OCI-LY1 (cell line): ENCODE results near the gene IDI1.

Experiments used
- H2AFZ ChIP-seq: fragments of 200-600 bp; sonication (generic), shearing (Covaris generic); 2 replicates; pipeline ENCODE4 v1.6.0; 2014; ENCODE audit warnings: antibody characterized with exemption, mild to moderate bottlenecking, low read length
- H3F3A ChIP-seq: fragments of 200-600 bp; sonication (generic), shearing (Covaris generic); 2 replicates; pipeline ENCODE4 v1.6.0; 2014; ENCODE audit warnings: mild to moderate bottlenecking, antibody characterized with exemption, low read length, moderate library complexity; ENCODE audit not compliant: insufficient read depth
- H3K27ac ChIP-seq: fragments of 200-600 bp; sonication (generic); 2 replicates; pipeline ENCODE4 v1.5.1; 2014; ENCODE audit warnings: low read length, mixed run types, mild to moderate bottlenecking, low read depth; ENCODE audit not compliant: poor library complexity, severe bottlenecking
- H3K27me3 ChIP-seq: fragments of 200-600 bp; sonication (generic); 2 replicates; pipeline ENCODE4 v1.6.0; 2014; ENCODE audit warnings: antibody characterized with exemption, mild to moderate bottlenecking, low read length, moderate library complexity; ENCODE audit not compliant: insufficient read depth
- H3K36me3 ChIP-seq: fragments of 200-600 bp; sonication (generic); 2 replicates; pipeline ENCODE4 v1.6.1; 2014; ENCODE audit warnings: mild to moderate bottlenecking, antibody characterized with exemption, low read length, moderate library complexity, mixed read lengths; ENCODE audit not compliant: insufficient read depth
- H3K4me1 ChIP-seq: fragments of 200-600 bp; sonication (generic); 2 replicates; pipeline ENCODE4 v1.5.1; 2014; ENCODE audit warnings: mild to moderate bottlenecking, low read length, moderate library complexity; ENCODE audit not compliant: insufficient read depth, severe bottlenecking
- H3K4me2 ChIP-seq: fragments of 200-600 bp; sonication (generic), shearing (Covaris generic); 2 replicates; pipeline ENCODE4 v1.6.1; 2014; ENCODE audit warnings: low read length
- H3K4me3 ChIP-seq: fragments of 200-600 bp; sonication (generic); 2 replicates; pipeline ENCODE4 v1.5.1; 2014; ENCODE audit warnings: low read length, low read depth, mild to moderate bottlenecking, mixed read lengths; ENCODE audit not compliant: poor library complexity, severe bottlenecking
- H3K79me2 ChIP-seq: fragments of 200-600 bp; shearing (Covaris generic); 2 replicates; pipeline ENCODE4 v1.6.1; 2016; ENCODE audit warnings: mixed run types, low read length, mixed read lengths; ENCODE audit not compliant: insufficient read depth
- H3K9ac ChIP-seq: fragments of 200-600 bp; sonication (generic), shearing (Covaris generic); 2 replicates; pipeline ENCODE4 v1.6.1; 2014; ENCODE audit warnings: mild to moderate bottlenecking, low read length, mixed read lengths
- H3K9me2 ChIP-seq: fragments of 200-600 bp; sonication (generic), shearing (Covaris generic); 2 replicates; pipeline ENCODE4 v1.6.1; 2014; ENCODE audit warnings: low read depth, mild to moderate bottlenecking, low read length, mixed read lengths
- H3K9me3 ChIP-seq: fragments of 200-600 bp; shearing (Covaris generic); 2 replicates; pipeline ENCODE4 v1.6.1; 2014; ENCODE audit warnings: low read length, mixed read lengths
- H4K20me1 ChIP-seq: fragments of 200-600 bp; sonication (generic), shearing (Covaris generic); 2 replicates; pipeline ENCODE4 v1.6.0; 2016; ENCODE audit warnings: mild to moderate bottlenecking, low read length; ENCODE audit not compliant: insufficient read depth
- EZH2 ChIP-seq: fragments of 200-600 bp; sonication (generic), shearing (Covaris generic); IDR thresholded peaks from 2 replicates; pipeline ENCODE4 v1.8.0; 2017; ENCODE audit warnings: borderline replicate concordance, mixed run types, mild to moderate bottlenecking, antibody characterized with exemption, low read length, moderate library complexity, mixed read lengths
- TF ChIP-seq, protein P1 (sequence below): fragments of 200-600 bp; sonication (generic), shearing (Covaris generic); IDR thresholded peaks from 2 replicates; pipeline ENCODE4 v1.5.1; 2017; ENCODE audit warnings: mild to moderate bottlenecking, antibody characterized with exemption, low read length, moderate library complexity, mixed read lengths

IDI1 gene

GRCh38 chr10:1006573-1006972 lies 42.3 kb downstream of the IDI1 start:
- Histone ChIP-seq H3K27me3 (no peaks in the 10 kb centered on the region), H4K20me1 (no peaks in the 10 kb centered on the region), H3K27ac (no peak overlapping the region), H3K9me3 (0 out of 2 replicates have a peak, but pooled peaks cover 3% of the 10 kb centered on the region), H3K79me2 (no peaks in the 10 kb centered on the region; the same call in 1 of the 2 replicates), H3K9ac (no peak overlapping the region), H3K4me3 (no peak overlapping the region), H3K9me2 (no peaks in the 10 kb centered on the region), H3F3A (no peaks in the 10 kb centered on the region), H3K4me1 (no peaks in the 10 kb centered on the region), H2AFZ (no peak overlapping the region), H3K36me3 (peaks cover 96% of the 10 kb centered on the region), H3K4me2 (no peak overlapping the region)
- TF ChIP-seq, protein P1, sequence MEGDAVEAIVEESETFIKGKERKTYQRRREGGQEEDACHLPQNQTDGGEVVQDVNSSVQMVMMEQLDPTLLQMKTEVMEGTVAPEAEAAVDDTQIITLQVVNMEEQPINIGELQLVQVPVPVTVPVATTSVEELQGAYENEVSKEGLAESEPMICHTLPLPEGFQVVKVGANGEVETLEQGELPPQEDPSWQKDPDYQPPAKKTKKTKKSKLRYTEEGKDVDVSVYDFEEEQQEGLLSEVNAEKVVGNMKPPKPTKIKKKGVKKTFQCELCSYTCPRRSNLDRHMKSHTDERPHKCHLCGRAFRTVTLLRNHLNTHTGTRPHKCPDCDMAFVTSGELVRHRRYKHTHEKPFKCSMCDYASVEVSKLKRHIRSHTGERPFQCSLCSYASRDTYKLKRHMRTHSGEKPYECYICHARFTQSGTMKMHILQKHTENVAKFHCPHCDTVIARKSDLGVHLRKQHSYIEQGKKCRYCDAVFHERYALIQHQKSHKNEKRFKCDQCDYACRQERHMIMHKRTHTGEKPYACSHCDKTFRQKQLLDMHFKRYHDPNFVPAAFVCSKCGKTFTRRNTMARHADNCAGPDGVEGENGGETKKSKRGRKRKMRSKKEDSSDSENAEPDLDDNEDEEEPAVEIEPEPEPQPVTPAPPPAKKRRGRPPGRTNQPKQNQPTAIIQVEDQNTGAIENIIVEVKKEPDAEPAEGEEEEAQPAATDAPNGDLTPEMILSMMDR = no peak
- TF ChIP-seq EZH2 = no peak

DNA sequence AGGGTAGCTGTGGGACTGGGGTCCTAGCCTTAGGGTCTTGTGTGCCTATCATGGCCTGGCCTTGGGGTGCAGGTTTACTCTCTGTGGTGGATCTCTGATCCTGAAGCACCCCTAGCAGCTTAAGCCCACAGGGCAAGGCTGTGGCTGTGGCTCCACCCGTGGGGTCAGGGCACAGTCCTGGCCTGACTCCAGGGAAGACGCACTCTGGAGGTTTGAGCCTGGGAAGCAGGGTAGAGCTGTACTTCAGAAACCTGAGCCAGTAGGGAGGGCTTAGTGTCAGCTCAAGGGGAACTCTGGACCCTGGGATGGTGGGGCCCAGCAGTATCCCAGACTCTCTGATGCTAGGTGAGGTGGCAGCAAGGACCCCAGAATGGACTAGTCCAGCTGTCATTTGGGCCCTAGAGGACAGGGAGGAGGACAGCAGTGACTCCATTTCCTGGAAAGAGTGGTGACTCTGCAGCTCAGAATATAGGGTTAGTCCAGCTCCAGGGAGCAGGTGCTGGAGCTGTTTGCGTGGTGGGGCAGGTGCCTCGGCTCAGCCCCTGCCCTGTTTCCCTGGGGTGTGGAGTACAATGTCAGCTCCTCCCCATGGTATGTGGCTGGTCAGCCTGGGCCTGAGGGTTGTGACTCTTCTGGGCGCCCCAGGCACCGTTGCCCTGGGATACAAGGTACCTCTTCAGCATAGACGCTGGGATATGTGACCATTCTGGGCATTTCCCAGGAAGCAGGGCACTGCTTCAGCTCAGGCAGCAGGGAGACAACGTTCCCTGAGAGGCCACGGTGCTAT lies 44.8 kb downstream of the IDI1 start:
- Histone ChIP-seq H3K9me3 (0 out of 2 replicates have a peak, but pooled peaks cover 3% of the 10 kb centered on the region), H4K20me1 (no peaks in the 10 kb centered on the region), H3F3A (no peaks in the 10 kb centered on the region), H3K4me3 (no peak overlapping the region), H3K27ac (no peak overlapping the region), H3K9ac (no peak overlapping the region), H3K79me2 (no peaks in the 10 kb centered on the region; the same call in 1 of the 2 replicates), H3K4me2 (no peak overlapping the region), H3K9me2 (no peaks in the 10 kb centered on the region), H3K27me3 (no peaks in the 10 kb centered on the region), H3K4me1 (no peaks in the 10 kb centered on the region), H2AFZ (no peak overlapping the region), H3K36me3 (peaks cover 98% of the 10 kb centered on the region)
- TF ChIP-seq, protein P1 = no peak
- no peak for TF ChIP-seq EZH2

- no peaks in the 10 kb centered on the region for H3K4me1 ChIP-seq
- TF ChIP-seq, protein P1 = no peak
- no peak for TF ChIP-seq EZH2
- no peaks in the 10 kb centered on the region for H3K9me2 ChIP-seq
- no peaks in the 10 kb centered on the region; the same call in 1 of the 2 replicates for H3K79me2 ChIP-seq
- H3K27me3 ChIP-seq = no peaks in the 10 kb centered on the region
- no peak overlapping the region for H3K4me2 ChIP-seq
- H3K4me3 ChIP-seq = no peak overlapping the region
- H3K27ac ChIP-seq = no peak overlapping the region
- H4K20me1 ChIP-seq = no peaks in the 10 kb centered on the region
- H3K36me3 ChIP-seq = peaks cover 97% of the 10 kb centered on the region
- 0 out of 2 replicates have a peak, but pooled peaks cover 3% of the 10 kb centered on the region for H3K9me3 ChIP-seq
- no peaks in the 10 kb centered on the region for H3F3A ChIP-seq
- no peak overlapping the region for H3K9ac ChIP-seq
- H2AFZ ChIP-seq = no peak overlapping the region
Measured at GRCh38 chr10:1002425-1003006, 46.4 kb downstream of the IDI1 start.
